HFFc6 (cell line): Measurements from ENCODE around the gene CACNA2D1. TPM values are rescaled to one million over a fixed set of nuclear protein-coding genes. Genes with fewer than 3 reads are reported as not detected.
A peak's percentile ranks its signal among the peaks of the same experiment; 100 is the strongest.

Experiments used
- DNase-seq: peaks from one replicate; pipeline ENCODE4 v3.0.0-alpha.2; 2018
- H3K27ac Mint-ChIP-seq: 2 replicates; pipeline ENCODE4 v1.8.0; 2020; ENCODE audit warnings: mild to moderate bottlenecking, mixed read lengths
- H3K27me3 Mint-ChIP-seq: 2 replicates; pipeline ENCODE4 v1.8.0; 2021; ENCODE audit warnings: mild to moderate bottlenecking, moderate library complexity, mixed read lengths; ENCODE audit not compliant: insufficient read depth
- H3K36me3 Mint-ChIP-seq: 2 replicates; pipeline ENCODE4 v1.8.0; 2021; ENCODE audit warnings: low read depth, mixed read lengths
- H3K4me1 Mint-ChIP-seq: 2 replicates; pipeline ENCODE4 v1.8.0; 2020; ENCODE audit warnings: low read depth, mixed read lengths
- H3K4me3 Mint-ChIP-seq: 2 replicates; pipeline ENCODE4 v1.8.0; 2020; ENCODE audit warnings: mild to moderate bottlenecking, moderate library complexity, mixed read lengths
- H3K9me3 Mint-ChIP-seq: 2 replicates; pipeline ENCODE4 v1.8.0; 2020; ENCODE audit warnings: mild to moderate bottlenecking, mixed read lengths
- total RNA-seq, 6 experiments: library from RNA; stranded (reverse); fragmentation: NEBNext Ultra II Directional; extraction: Animal tissue kit (Norgen Biotek cat#: 25700); gene quantifications; 2 replicates in 1 of 6; 3 replicates in 5 of 6; pipeline ENCODE4 v1.2.3, GENCODE V29; 2021
- TF ChIP-seq, protein P1 (sequence below): fragments of 200-600 bp; sonication (generic); IDR thresholded peaks from 2 replicates; pipeline ENCODE4 v1.5.0; 2021; ENCODE audit warnings: antibody characterized with exemption, mild to moderate bottlenecking

The CACNA2D1 gene
- total RNA-seq, 6 experiments from 2014 or later, result 34.9 to 43.6 (median 36.8) TPM

DNA sequence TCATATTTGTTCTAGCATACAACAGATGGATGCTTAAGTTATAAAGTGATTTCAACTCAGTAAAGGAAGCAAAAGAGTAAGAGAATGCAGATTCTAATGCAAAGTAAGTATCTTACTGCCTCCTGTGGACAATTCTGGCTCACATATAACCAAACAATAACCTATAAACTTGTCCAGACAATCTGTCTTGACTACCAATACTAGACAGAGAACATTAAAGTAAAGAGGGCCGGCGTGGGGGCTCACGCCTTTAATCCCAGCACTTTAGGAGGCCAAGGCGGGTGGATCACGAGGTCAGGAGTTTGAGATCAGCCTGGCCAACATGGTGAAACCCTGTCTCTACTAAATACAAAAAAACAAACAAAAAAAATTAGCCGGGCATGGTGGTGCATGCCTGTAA lies 329.3 kb downstream of the CACNA2D1 start:
- Mint-ChIP-seq H3K27ac (no peak overlapping the region), H3K9me3 (no peaks in the 10 kb centered on the region), H3K36me3 (no peaks in the 10 kb centered on the region), H3K4me1 (peaks cover 9% of the 10 kb centered on the region), H3K27me3 (peaks cover 3% of the 10 kb centered on the region; the same call in 1 of the 2 replicates), H3K4me3 (no peak overlapping the region)
- no peak for DNase-seq
- TF ChIP-seq, protein P1, sequence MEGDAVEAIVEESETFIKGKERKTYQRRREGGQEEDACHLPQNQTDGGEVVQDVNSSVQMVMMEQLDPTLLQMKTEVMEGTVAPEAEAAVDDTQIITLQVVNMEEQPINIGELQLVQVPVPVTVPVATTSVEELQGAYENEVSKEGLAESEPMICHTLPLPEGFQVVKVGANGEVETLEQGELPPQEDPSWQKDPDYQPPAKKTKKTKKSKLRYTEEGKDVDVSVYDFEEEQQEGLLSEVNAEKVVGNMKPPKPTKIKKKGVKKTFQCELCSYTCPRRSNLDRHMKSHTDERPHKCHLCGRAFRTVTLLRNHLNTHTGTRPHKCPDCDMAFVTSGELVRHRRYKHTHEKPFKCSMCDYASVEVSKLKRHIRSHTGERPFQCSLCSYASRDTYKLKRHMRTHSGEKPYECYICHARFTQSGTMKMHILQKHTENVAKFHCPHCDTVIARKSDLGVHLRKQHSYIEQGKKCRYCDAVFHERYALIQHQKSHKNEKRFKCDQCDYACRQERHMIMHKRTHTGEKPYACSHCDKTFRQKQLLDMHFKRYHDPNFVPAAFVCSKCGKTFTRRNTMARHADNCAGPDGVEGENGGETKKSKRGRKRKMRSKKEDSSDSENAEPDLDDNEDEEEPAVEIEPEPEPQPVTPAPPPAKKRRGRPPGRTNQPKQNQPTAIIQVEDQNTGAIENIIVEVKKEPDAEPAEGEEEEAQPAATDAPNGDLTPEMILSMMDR, result no peak

GRCh38 chr7:82110146-82110840 lies 333.3 kb downstream of the CACNA2D1 start:
- Mint-ChIP-seq H3K36me3 (no peaks in the 10 kb centered on the region), H3K4me1 (peaks cover 29% of the 10 kb centered on the region), H3K9me3 (no peaks in the 10 kb centered on the region), H3K27ac (peak overlapping the region; percentile 86), H3K4me3 (no peak overlapping the region), H3K27me3 (0 out of 2 replicates have a peak, but pooled peaks cover 1% of the 10 kb centered on the region)
- DNase-seq, result no peak
- TF ChIP-seq, protein P1, result no peak

- peak overlapping the region; percentile 23; the same call in 1 of the 2 replicates for H3K4me3 Mint-ChIP-seq
- TF ChIP-seq, protein P1, result no peak
- 0 out of 2 replicates have a peak, but pooled peaks cover 1% of the 10 kb centered on the region for H3K27me3 Mint-ChIP-seq
- peak; percentile 45 for DNase-seq
- peak overlapping the region; percentile 86 for H3K27ac Mint-ChIP-seq
- no peaks in the 10 kb centered on the region for H3K36me3 Mint-ChIP-seq
- H3K9me3 Mint-ChIP-seq, result no peaks in the 10 kb centered on the region
- H3K4me1 Mint-ChIP-seq, result peaks cover 30% of the 10 kb centered on the region
Measured at GRCh38 chr7:82109288-82109687, 334.3 kb downstream of the CACNA2D1 start.

GRCh38 chr7:82106201-82106600 lies 337.4 kb downstream of the CACNA2D1 start:
- no peaks in the 10 kb centered on the region for H3K36me3 Mint-ChIP-seq
- peaks cover 30% of the 10 kb centered on the region for H3K4me1 Mint-ChIP-seq
- H3K27me3 Mint-ChIP-seq, result no peaks in the 10 kb centered on the region
- H3K9me3 Mint-ChIP-seq, result no peaks in the 10 kb centered on the region
- H3K27ac Mint-ChIP-seq, result peak overlapping the region; percentile 42; the same call in 1 of the 2 replicates
- no peak for DNase-seq
- TF ChIP-seq, protein P1, result no peak
- no peak overlapping the region for H3K4me3 Mint-ChIP-seq

DNA sequence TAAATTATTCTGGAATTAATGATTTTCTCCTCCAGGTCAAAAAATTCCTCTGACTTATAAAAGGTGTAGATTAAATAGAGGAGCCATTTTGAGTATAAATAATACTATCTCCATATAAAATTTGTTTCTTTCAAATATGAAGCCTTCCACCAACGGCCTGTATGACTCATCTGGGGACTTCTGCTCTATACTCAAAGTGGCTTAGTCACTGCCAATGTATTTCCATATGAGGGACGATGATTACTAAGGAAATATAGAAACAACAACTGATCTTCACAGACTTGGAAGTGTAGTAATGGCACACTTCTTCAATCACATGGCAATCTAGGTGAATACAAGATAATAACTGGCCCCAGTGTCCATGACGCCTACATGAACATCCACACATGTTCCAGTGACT lies 338.1 kb downstream of the CACNA2D1 start:
- no peaks in the 10 kb centered on the region for H3K27me3 Mint-ChIP-seq
- peak overlapping the region; percentile 81 for H3K27ac Mint-ChIP-seq
- peak; percentile 77 for DNase-seq

More for the DNA sequence above, 338.1 kb downstream of the CACNA2D1 start:
- peaks cover 30% of the 10 kb centered on the region for H3K4me1 Mint-ChIP-seq
- H3K36me3 Mint-ChIP-seq, result no peaks in the 10 kb centered on the region
- TF ChIP-seq, protein P1, result no peak
- peak overlapping the region; percentile 3; the same call in 1 of the 2 replicates for H3K4me3 Mint-ChIP-seq
- no peaks in the 10 kb centered on the region for H3K9me3 Mint-ChIP-seq
